GM13976 (cell line): ENCODE results near the gene TAPT1.

ENCODE experiments used
- DNase-seq: peaks from one replicate; pipeline ENCODE4 v3.0.0; 2012; ENCODE audit warnings: low spot score
- CTCF ChIP-seq: IDR thresholded peaks from 2 replicates; pipeline ENCODE4 v1.5.1; 2012; ENCODE audit warnings: borderline replicate concordance, mild to moderate bottlenecking; ENCODE audit not compliant: insufficient read depth; ENCODE audit errors: extremely low read depth, missing control alignments, control extremely low read depth
- in situ Hi-C: fragments of 300-500 bp; cut with MboI; formaldehyde crosslinking; loops from one replicate; pipeline ENCODE4 v1.12.0; 2022; ENCODE audit warnings: low sequenced_read_pairs, mixed read lengths, inconsistent platforms; ENCODE audit not compliant: unreplicated experiment

Gene TAPT1

GRCh38 chr4:16133406-16133805 lies 92.9 kb downstream of the TAPT1 start:
- in situ Hi-C loops = no loop called here
- no peak for TF ChIP-seq CTCF
- no peak for DNase-seq

GRCh38 chr4:16131293-16131692 lies 95.0 kb downstream of the TAPT1 start:
- in situ Hi-C loops = no loop called here
- no peak for TF ChIP-seq CTCF

GRCh38 chr4:16129336-16129735 lies 96.9 kb downstream of the TAPT1 start:
- TF ChIP-seq CTCF = no peak
- in situ Hi-C loops = no loop called here
- no peak for DNase-seq

More at GRCh38 chr4:16131293-16131692, 95.0 kb downstream of the TAPT1 start:
- no peak for DNase-seq

GRCh38 chr4:16126714-16127113 lies 99.6 kb downstream of the TAPT1 start:
- in situ Hi-C loops = no loop called here
- DNase-seq = no peak
- TF ChIP-seq CTCF = no peak

GRCh38 chr4:16125571-16126445 lies 100.5 kb downstream of the TAPT1 start:
- DNase-seq = no peak
- TF ChIP-seq CTCF = no peak
- in situ Hi-C loops = no loop called here

GRCh38 chr4:16124232-16124631 lies 102.0 kb downstream of the TAPT1 start:
- no peak for TF ChIP-seq CTCF
- DNase-seq = no peak
- in situ Hi-C loops = no loop called here
